Raji (cell line): ENCODE measurements around the gene UCP2.

Experiments
- POLR2A ChIP-seq: IDR thresholded peaks from 2 replicates; pipeline ENCODE4 v1.6.1; 2011; ENCODE audit warnings: low read depth, low read length, control low read depth; ENCODE audit not compliant: insufficient read depth

Gene UCP2

GRCh38 chr11:73949912-73950311 lies 32.7 kb downstream of the UCP2 start:
- TF ChIP-seq POLR2A, result no peak

DNA sequence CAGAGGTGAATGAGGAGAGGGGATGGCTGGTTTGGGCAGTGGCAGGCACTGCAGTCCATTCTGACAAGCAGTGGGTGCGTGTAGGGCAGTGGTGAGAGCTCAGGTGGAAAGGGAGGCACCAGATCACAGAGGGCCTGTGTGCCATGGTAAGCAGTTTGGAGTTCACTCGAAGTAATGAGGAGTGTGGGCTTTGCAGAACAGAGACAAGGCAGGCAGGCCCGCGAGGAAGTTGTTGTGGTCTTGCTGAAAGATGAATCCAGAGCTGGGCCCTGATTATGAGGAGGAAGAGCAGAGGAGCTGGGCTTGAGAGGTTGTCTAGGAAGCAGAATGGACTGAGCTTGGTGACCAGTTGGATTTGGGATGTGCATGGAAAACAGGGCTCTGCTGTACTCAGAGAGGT lies 33.4 kb downstream of the UCP2 start:
- no peak for TF ChIP-seq POLR2A

- no peak for TF ChIP-seq POLR2A
These were observed 35.7 kb downstream of the UCP2 start for GRCh38 chr11:73946798-73947458.

DNA sequence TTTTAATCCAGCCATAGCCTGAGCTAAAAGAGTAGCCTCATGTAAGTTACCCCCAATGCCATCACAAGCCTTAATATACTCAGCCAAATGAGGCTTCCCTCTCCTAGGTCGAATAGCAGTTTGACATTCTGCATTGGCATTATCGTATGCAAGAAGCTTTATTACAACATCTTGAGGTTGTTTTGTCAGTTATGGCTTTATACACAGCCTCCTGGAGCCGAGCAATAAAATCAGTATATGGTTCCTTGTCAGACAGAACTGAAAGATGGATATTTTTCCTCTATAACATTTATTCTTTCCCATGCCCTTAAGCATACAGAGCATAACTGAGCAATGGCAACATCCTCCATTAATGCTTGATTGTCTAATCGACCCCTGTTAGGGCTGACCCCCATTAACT lies 37.2 kb downstream of the UCP2 start:
- no peak for TF ChIP-seq POLR2A

GRCh38 chr11:73944901-73945300 lies 37.7 kb downstream of the UCP2 start:
- no peak for TF ChIP-seq POLR2A

DNA sequence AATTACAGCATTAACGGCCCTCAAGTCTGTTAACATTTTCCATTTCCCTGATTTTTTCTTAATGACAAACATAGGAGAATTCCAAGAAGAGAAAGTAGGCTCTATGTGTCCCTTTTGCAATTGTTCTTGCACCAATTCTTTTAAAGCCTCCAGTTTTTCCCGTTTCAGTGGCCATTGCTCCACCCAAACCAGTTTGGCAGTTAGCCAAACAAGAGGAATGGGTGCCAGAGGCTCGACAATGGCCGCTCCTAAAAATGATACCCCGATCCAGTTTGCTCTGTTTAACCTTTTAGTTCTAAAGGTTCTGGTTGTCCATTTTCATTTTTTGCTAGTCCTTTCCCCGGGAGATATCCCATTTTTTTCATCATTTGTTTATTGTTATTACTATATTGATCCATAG lies 38.6 kb downstream of the UCP2 start:
- TF ChIP-seq POLR2A, result no peak

DNA sequence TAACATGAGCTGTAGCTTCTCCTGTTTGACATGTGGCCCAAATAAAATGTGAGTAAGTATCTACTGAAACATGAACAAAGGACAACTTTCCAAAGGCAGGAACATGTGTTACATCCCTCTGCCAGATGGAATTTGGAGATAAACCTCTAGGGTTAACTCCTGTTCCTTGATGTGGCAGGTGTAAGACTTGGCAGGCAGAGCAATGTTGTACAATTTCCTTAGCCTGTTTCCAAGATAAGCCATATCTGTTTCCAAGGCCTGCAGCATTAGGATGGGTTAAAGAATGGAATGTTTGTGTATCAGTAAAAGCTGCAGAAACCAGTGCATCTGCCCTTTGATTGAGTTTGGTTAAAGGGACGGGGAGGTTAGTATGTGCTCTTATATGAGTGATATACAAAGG lies 40.6 kb downstream of the UCP2 start:
- no peak for TF ChIP-seq POLR2A

DNA sequence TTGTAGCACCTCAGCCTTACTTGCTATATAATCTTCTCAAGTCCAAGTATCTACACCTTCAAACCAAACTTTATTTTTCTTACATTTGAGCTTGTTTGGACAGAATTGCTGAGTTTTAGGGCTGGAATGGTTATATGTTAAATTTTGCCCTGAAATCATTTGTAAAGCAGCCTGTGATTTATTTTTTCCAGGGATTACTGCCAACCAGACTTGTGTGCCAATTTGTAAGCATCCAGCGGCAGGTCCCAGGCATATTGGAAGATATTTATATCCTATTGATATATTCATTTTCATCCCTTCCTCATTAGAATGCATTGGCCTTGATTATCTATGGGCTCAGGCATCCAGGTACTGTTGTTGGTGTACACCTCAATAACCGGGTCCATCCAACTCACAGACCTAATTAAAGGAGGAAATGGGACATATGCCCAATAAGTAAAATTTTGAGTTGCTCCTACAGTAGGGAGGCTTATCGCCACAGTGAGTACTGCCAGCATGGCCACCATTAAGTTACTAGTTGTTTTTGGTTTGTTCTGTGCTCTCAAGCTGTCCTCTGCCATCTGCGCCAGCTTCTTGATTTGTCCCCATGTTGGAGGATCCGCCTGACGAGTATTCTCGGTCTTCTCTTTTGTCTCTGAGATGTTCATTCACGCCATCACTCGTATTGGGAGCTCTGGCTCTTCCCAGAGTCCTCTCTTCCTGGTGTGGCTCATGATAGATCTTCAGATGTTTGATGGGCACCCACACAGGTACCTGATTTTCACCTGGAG lies 41.7 kb downstream of the UCP2 start:
- no peak for TF ChIP-seq POLR2A

DNA sequence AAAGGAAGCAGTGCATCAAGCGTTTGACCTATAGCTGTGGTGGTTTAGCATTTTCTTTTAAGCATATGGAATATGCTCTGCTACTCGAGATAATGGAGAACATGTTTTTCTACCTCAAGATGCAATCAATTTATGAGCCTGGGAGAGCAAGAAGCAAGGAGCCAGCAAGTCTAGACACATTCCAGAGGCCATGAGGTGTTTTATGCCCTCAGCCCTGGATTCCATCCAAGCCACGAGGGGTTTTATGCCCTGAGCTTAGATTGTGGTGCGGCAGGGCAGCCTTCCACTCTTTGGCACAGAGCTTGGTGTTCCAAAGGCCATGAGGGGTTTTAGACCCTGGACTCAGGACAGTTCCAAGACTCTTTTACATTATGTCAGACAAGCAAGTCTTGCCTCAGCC lies 43.5 kb downstream of the UCP2 start:
- TF ChIP-seq POLR2A, result no peak

GRCh38 chr11:73932781-73933180 lies 49.9 kb downstream of the UCP2 start:
- TF ChIP-seq POLR2A, result no peak

GRCh38 chr11:73931951-73932350 lies 50.7 kb downstream of the UCP2 start:
- TF ChIP-seq POLR2A, result no peak

- TF ChIP-seq POLR2A, result no peak
These were observed 51.5 kb downstream of the UCP2 start for GRCh38 chr11:73931039-73931645.

DNA sequence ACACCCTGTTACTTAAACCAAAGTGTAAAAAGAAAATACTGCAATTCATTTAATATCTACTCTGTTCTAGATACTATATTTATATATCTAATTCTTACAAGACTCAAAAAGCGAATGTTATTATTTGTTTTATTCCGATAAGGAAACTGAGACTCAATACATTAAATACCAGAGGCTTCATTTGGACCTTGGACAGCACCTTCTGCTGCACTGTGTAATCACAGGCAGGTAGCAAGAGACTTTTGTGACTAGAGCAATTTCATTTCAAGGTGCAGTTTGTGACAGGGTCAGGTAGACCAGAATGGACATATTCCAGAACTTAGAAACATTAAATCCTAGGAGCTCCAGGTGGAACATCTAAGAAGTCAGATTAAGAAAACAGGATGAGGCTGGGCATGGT lies 53.3 kb downstream of the UCP2 start:
- TF ChIP-seq POLR2A, result no peak
